Endodermal cell (in vitro differentiated cells): ENCODE results near the gene INO80B. TPM values are rescaled to one million over a fixed set of nuclear protein-coding genes. Genes with fewer than 3 reads are reported as not detected.

Experiments used
- DNase-seq: peaks from one replicate; pipeline ENCODE4 v3.0.0-alpha.2; 2017
- H3K27ac ChIP-seq: 2 replicates; pipeline ENCODE4 v1.5.1; 2013; ENCODE audit warnings: mild to moderate bottlenecking, low read depth, low read length, moderate library complexity
- H3K27me3 ChIP-seq: 2 replicates; pipeline ENCODE4 v1.6.1; 2013; ENCODE audit warnings: mild to moderate bottlenecking, low read length, moderate library complexity; ENCODE audit not compliant: insufficient read depth, control insufficient read depth, poor library complexity, severe bottlenecking
- H3K36me3 ChIP-seq: 2 replicates; pipeline ENCODE4 v1.7.0; 2013; ENCODE audit warnings: mild to moderate bottlenecking, low read length, moderate library complexity; ENCODE audit not compliant: control insufficient read depth, insufficient read depth
- H3K4me1 ChIP-seq: one replicate; pipeline ENCODE4 v1.7.0; 2013; ENCODE audit warnings: low read length; ENCODE audit not compliant: control insufficient read depth, insufficient read depth
- H3K4me3 ChIP-seq: 2 replicates; pipeline ENCODE4 v1.5.1; 2013; ENCODE audit warnings: mild to moderate bottlenecking, low read length, moderate library complexity
- H3K9ac ChIP-seq: 2 replicates; pipeline ENCODE4 v1.6.1; 2013; ENCODE audit warnings: mild to moderate bottlenecking, low read length, moderate library complexity; ENCODE audit not compliant: poor library complexity, severe bottlenecking; ENCODE audit errors: extremely low read depth
- H3K9me3 ChIP-seq: 2 replicates; pipeline ENCODE4 v1.6.1; 2013; ENCODE audit warnings: mild to moderate bottlenecking, low read length, moderate library complexity; ENCODE audit not compliant: control insufficient read depth
- H3K27ac Mint-ChIP-seq: 2 replicates; pipeline ENCODE4 v1.8.0; 2020; ENCODE audit warnings: mixed read lengths
- H3K27me3 Mint-ChIP-seq: 2 replicates; pipeline ENCODE4 v1.8.0; 2021; ENCODE audit warnings: mild to moderate bottlenecking, mixed read lengths; ENCODE audit not compliant: insufficient read depth
- H3K36me3 Mint-ChIP-seq: 2 replicates; pipeline ENCODE4 v1.8.0; 2020; ENCODE audit warnings: low read depth, mixed read lengths
- H3K4me1 Mint-ChIP-seq: 2 replicates; pipeline ENCODE4 v1.8.0; 2020; ENCODE audit warnings: mixed read lengths
- H3K4me3 Mint-ChIP-seq: 2 replicates; pipeline ENCODE4 v1.8.0; 2020; ENCODE audit warnings: mild to moderate bottlenecking, moderate library complexity, mixed read lengths
- H3K9me3 Mint-ChIP-seq: 2 replicates; pipeline ENCODE4 v1.8.0; 2020; ENCODE audit warnings: mild to moderate bottlenecking, mixed read lengths
- WGBS, 2 experiments: methylation state at CpG; one replicate each; pipeline versions ENCODE4 v1.1.5 to v1.1.7; 2013; ENCODE audit warnings: missing lambda C conversion rate in 2 of 2, mixed read lengths in 1 of 2; ENCODE audit not compliant: insufficient coverage in 1 of 2, insufficient read length in 1 of 2; 5-methylcytosine and 5-hydroxymethylcytosine counted together
- total RNA-seq, 2 donors: library from RNA; stranded (reverse); fragmentation: NEBNext Ultra II Directional in 1 of 2; extraction: Animal tissue kit (Norgen Biotek cat#: 25700) in 1 of 2; gene quantifications; 2 replicates in 1 of 2; 3 replicates in 1 of 2; pipeline ENCODE4 v1.2.1, GENCODE V29; 2021
- TF ChIP-seq, protein P1 (sequence below): fragments of 200-600 bp; sonication (generic); conservative IDR thresholded peaks from 2 replicates; pipeline ENCODE4 v1.5.0; 2021; ENCODE audit warnings: antibody characterized with exemption, mild to moderate bottlenecking

INO80B gene
- total RNA-seq, 2 donors from 2014 or later: 23.9 to 38.8 TPM

DNA sequence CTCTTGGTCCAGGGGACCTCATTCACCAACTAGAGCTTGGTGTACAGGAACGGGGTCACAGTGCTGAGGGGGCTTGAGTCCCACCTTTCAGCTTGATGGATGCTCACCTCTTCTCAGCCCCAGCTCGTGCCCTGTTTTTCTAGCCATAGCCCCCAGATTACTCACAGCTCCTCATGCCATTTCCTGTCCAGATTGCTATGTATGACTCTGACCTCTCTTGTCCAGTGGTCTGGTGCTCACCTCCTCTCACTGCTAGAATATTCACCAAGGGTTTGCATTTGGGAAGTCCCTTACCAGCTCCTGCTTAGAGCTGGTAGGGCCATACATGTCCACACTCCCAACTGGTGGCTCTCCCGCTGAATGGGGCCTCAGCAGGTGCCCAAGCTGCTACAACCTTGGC, 38.7 kb downstream of the INO80B start:
- Histone ChIP-seq H3K4me3 (no peak overlapping the region), H3K36me3 (peaks cover 29% of the 10 kb centered on the region), H3K27me3 (peaks cover 31% of the 10 kb centered on the region), H3K4me1 (no peaks in the 10 kb centered on the region), H3K9me3 (no peaks in the 10 kb centered on the region), H3K27ac (no peak overlapping the region), H3K9ac (no peak overlapping the region)
- peaks cover 7% of the 10 kb centered on the region for H3K4me1 Mint-ChIP-seq
- DNase-seq: no peak
- peaks cover 37% of the 10 kb centered on the region for H3K27me3 Mint-ChIP-seq
- TF ChIP-seq, protein P1, sequence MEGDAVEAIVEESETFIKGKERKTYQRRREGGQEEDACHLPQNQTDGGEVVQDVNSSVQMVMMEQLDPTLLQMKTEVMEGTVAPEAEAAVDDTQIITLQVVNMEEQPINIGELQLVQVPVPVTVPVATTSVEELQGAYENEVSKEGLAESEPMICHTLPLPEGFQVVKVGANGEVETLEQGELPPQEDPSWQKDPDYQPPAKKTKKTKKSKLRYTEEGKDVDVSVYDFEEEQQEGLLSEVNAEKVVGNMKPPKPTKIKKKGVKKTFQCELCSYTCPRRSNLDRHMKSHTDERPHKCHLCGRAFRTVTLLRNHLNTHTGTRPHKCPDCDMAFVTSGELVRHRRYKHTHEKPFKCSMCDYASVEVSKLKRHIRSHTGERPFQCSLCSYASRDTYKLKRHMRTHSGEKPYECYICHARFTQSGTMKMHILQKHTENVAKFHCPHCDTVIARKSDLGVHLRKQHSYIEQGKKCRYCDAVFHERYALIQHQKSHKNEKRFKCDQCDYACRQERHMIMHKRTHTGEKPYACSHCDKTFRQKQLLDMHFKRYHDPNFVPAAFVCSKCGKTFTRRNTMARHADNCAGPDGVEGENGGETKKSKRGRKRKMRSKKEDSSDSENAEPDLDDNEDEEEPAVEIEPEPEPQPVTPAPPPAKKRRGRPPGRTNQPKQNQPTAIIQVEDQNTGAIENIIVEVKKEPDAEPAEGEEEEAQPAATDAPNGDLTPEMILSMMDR: no peak
- H3K27ac Mint-ChIP-seq: no peak overlapping the region
- H3K9me3 Mint-ChIP-seq: no peaks in the 10 kb centered on the region
- peaks cover 35% of the 10 kb centered on the region for H3K36me3 Mint-ChIP-seq
- no peak overlapping the region for H3K4me3 Mint-ChIP-seq
- WGBS, 2 experiments: 90 to 100% methylated on average over 2 to 3 of the region's 3 CpGs

- Histone ChIP-seq H3K27ac (no peak overlapping the region), H3K9me3 (no peaks in the 10 kb centered on the region), H3K27me3 (peaks cover 50% of the 10 kb centered on the region), H3K36me3 (peaks cover 29% of the 10 kb centered on the region), H3K9ac (no peak overlapping the region), H3K4me1 (no peaks in the 10 kb centered on the region), H3K4me3 (no peak overlapping the region)
- H3K9me3 Mint-ChIP-seq: no peaks in the 10 kb centered on the region
- peaks cover 13% of the 10 kb centered on the region for H3K4me1 Mint-ChIP-seq
- peaks cover 35% of the 10 kb centered on the region for H3K36me3 Mint-ChIP-seq
- no peak overlapping the region for H3K4me3 Mint-ChIP-seq
- no peak overlapping the region for H3K27ac Mint-ChIP-seq
- peaks cover 56% of the 10 kb centered on the region for H3K27me3 Mint-ChIP-seq
- TF ChIP-seq, protein P1: no peak
- 86% methylated on average over 1 of the region's 1 CpG; no CpG with 5 or more reads in 1 of the 2 experiments for WGBS, 2 experiments
- no peak for DNase-seq
Measured at GRCh38 chr2:74495440-74495839, 40.6 kb downstream of the INO80B start.

DNA sequence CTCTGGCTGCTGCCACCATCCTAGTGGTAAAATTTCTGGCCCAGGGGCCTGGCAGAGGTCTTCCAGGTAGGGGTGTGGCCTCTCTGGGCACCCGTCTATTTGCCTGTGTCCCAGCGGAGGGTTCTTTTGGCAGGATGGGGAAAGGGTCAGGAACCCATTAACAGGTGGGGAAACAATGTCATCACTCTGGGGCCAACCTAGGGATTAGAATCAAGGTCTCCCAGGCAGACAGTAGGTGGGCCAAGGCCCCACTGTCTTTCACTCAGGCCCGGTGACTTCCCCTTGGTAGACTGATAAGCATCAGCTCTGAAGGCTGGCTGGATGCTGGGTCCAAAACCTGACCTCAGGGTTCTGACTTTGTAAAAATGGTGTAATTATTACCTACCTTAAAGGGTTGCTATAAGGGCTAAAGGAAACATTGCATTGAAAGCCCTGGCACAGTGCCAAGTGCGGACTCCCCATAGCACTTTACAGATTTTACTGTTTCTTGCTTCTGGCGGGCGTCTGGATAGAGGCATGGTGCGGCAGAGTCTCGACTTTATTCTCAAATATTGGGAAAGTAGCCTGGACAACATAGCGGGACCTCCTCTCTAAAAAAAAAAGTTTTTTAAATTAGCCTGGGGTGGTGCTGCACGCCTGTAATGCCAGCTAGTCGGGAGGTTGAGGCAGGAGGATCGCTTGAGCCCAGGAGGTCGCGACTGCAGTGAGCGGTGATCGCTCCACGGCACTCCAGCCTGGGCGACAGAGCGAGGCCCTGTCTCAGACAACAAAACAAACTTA, 42.3 kb downstream of the INO80B start:
- H3K27me3 Mint-ChIP-seq: peaks cover 73% of the 10 kb centered on the region
- peak overlapping the region; percentile 75 for H3K4me3 ChIP-seq

More for the DNA sequence above, 42.3 kb downstream of the INO80B start:
- Histone ChIP-seq H3K27ac (no peak overlapping the region), H3K9ac (no peak overlapping the region), H3K4me1 (no peaks in the 10 kb centered on the region), H3K9me3 (no peaks in the 10 kb centered on the region), H3K27me3 (peaks cover 67% of the 10 kb centered on the region), H3K36me3 (peaks cover 20% of the 10 kb centered on the region)
- H3K4me3 Mint-ChIP-seq: peak overlapping the region; percentile 51
- H3K27ac Mint-ChIP-seq: no peak overlapping the region
- peaks cover 18% of the 10 kb centered on the region for H3K36me3 Mint-ChIP-seq
- TF ChIP-seq, protein P1: no peak
- H3K9me3 Mint-ChIP-seq: no peaks in the 10 kb centered on the region
- H3K4me1 Mint-ChIP-seq: peaks cover 22% of the 10 kb centered on the region
- no peak for DNase-seq
- WGBS, 2 experiments: 80 to 84% methylated on average over 7 to 19 of the region's 19 CpGs
